ENCODE results near the gene SNX22.

Gene SNX22

DNA sequence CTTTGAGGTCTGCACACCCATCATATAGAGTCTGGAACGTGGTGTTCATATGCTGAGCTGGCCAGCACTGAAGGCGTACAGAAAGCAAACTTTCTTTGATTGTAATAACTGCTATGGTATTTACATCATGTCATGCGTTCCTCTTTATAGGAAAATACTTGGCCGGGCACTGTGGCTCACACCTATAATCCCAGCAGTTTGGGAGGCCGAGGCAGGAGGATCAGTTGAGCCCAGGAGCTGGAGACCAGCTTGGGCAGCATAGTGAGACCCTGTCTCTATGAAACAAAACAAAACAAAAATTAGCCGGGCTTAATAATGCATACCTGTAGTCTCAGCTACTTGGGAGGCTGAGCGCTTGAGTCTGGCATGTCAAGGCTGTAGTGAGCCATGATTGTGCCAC, 3.4 kb upstream of the SNX22 start:
- H3K4me3 ChIP-seq (ENCODE audit: low read depth in 1 of 2, low read length in 1 of 2), result no peak overlapping the region
- no peaks in the 10 kb centered on the region for H3K9me3 ChIP-seq
- TF ChIP-seq, protein P1, sequence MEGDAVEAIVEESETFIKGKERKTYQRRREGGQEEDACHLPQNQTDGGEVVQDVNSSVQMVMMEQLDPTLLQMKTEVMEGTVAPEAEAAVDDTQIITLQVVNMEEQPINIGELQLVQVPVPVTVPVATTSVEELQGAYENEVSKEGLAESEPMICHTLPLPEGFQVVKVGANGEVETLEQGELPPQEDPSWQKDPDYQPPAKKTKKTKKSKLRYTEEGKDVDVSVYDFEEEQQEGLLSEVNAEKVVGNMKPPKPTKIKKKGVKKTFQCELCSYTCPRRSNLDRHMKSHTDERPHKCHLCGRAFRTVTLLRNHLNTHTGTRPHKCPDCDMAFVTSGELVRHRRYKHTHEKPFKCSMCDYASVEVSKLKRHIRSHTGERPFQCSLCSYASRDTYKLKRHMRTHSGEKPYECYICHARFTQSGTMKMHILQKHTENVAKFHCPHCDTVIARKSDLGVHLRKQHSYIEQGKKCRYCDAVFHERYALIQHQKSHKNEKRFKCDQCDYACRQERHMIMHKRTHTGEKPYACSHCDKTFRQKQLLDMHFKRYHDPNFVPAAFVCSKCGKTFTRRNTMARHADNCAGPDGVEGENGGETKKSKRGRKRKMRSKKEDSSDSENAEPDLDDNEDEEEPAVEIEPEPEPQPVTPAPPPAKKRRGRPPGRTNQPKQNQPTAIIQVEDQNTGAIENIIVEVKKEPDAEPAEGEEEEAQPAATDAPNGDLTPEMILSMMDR (IDR thresholded peaks at IDR 0.05), result no peak
- peaks cover 40% of the 10 kb centered on the region for H3K36me3 ChIP-seq
- peaks cover 49% of the 10 kb centered on the region for H3K27me3 ChIP-seq
- no peak overlapping the region for H3K27ac ChIP-seq
- H3K4me1 ChIP-seq (ENCODE audit: control insufficient read depth in 1 of 2, insufficient read depth in 1 of 2, low read depth in 1 of 2, low read length in 1 of 2), result peaks cover 22 to 24% of the 10 kb centered on the region in 2 experiments

DNA sequence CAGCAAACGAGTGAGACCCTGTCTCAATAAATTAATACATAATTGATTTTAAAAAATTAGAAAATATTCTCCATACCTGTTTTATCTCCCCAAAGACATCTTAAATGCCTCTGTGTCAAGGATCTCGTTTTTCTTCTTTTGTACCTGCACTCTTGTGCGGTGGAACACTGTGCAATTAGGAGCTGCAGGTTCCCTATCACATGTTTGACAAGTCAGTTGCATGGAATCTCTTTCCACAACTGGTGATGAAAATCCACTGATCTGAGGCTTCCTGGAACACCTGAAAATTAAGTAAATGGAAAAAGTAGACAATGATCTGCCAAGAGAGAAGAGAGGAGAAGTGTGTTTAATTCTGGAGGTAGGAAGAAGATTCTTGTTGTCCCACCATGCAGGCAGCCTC, 3.0 kb upstream of the SNX22 start:
- H3K27ac ChIP-seq, result no peak overlapping the region
- H3K36me3 ChIP-seq, result peaks cover 36% of the 10 kb centered on the region
- no peaks in the 10 kb centered on the region for H3K9me3 ChIP-seq
- TF ChIP-seq, protein P1 (IDR thresholded peaks at IDR 0.05), result no peak
- H3K27me3 ChIP-seq, result peaks cover 53% of the 10 kb centered on the region
- no peak overlapping the region for H3K4me3 ChIP-seq (ENCODE audit: low read depth in 1 of 2, low read length in 1 of 2)
- H3K4me1 ChIP-seq (ENCODE audit: control insufficient read depth in 1 of 2, insufficient read depth in 1 of 2, low read depth in 1 of 2, low read length in 1 of 2), result peaks cover 27 to 28% of the 10 kb centered on the region in 2 experiments

DNA sequence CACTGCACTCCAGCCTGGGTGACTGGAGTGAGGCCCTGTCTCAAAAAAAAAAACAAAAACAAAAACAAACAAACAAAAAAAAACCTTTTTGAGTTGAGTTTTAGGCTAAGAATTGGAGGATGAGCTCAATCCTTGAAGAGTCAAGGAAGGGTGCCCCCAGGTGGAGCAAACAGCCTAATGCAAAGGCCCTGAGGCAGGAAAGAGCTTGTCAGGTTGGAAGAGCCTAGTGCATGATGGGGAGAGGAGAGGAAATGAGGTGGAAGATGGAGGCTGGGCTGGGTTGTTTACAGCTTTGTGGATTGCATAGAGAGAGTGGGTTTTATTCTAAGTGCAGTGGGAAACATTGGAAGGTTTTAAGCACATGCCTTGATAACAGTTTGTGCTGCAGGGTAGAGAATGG, 2.1 kb upstream of the SNX22 start:
- TF ChIP-seq, protein P1 (IDR thresholded peaks at IDR 0.05), result no peak
- H3K9me3 ChIP-seq, result no peaks in the 10 kb centered on the region
- peaks cover 53% of the 10 kb centered on the region for H3K27me3 ChIP-seq
- H3K4me3 ChIP-seq (ENCODE audit: low read depth in 1 of 2, low read length in 1 of 2), result no peak overlapping the region
- H3K4me1 ChIP-seq (ENCODE audit: control insufficient read depth in 1 of 2, insufficient read depth in 1 of 2, low read depth in 1 of 2, low read length in 1 of 2), result peaks cover 29% of the 10 kb centered on the region in 2 experiments
- H3K27ac ChIP-seq, result no peak overlapping the region
- H3K36me3 ChIP-seq, result peaks cover 36% of the 10 kb centered on the region

DNA sequence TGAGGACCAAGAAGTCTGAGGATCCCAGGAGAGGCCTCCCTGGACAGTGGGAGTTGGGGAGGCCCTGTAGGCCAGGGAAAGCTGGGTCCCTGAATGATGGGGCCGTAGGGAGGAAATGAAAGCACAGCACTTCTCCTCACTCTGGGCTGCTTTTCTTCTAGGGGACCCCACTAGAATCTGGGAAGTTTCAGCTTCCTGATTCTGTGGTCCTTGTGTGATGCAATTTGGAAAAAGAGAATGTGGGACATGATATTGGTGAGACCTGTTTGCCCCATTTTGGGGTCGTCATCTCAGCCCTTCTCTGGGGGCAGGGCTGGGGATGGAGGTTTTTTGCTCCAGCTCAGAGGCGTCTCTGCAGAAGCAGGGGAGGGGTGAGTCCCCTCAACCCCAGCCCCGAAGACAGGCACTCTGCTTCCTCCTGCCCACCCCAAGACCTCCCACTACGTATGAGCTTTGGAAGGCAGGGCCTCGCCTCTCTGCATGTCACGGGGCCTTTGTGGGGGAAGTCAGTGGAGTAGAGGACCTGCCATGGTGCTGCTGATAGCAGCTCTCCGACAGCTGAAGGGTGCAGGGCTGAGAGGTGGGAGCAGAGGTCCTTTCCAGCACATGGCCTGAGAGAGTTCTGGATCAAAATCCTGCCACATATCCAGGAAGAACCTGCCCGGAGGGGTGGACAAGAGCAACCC, 1.5 kb upstream of the SNX22 start:
- Histone ChIP-seq H3K9me3 (no peaks in the 10 kb centered on the region), H3K27ac (no peak overlapping the region), H3K27me3 (peaks cover 53% of the 10 kb centered on the region), H3K4me1 (ENCODE audit: control insufficient read depth in 1 of 2, insufficient read depth in 1 of 2, low read depth in 1 of 2, low read length in 1 of 2) (peaks cover 29% of the 10 kb centered on the region in 2 experiments), H3K4me3 (ENCODE audit: low read depth in 1 of 2, low read length in 1 of 2) (no peak overlapping the region), H3K36me3 (peaks cover 35% of the 10 kb centered on the region)
- TF ChIP-seq, protein P1 (IDR thresholded peaks at IDR 0.05), result no peak

DNA sequence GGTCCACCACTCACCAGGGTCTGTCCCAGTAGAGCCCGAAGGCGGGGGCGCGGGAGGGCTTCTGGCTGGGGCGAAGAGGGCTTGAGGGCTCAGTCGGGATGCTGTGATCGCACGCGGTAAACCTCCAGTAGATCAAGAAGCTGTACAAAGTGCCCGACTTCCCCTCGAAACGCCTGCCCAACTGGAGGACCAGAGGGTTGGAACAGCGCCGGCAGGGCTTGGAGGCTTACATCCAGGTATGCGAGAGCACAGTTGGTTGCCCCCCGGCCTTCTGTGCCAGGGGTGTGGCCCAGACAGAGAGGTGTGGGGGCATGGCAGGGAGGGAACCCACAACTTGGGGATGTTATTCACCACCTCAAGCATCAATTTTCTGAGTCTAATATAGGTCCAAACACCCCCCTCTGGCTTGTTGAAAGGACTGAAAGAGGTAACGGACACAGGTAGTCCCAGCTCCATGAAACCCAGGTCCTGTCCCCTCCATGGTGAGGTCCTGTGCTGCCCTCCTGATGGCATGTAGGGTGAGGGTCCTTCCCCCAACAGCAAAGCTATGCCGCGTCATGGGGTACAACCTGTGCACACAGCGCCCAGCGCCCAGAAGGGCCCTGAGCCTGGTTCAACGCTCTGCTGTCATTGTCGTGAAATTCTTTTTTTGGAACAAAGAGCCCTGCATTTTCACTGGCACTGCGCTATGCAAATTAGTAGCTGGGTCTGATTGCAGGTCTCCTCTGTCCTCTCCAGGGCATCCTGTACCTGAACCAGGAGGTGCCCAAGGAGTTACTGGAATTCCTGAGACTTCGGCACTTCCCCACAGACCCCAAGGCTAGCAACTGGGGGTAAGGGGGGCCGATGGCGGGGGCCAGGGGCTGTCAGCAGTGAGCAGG, 1.2 kb downstream of the SNX22 start:
- Histone ChIP-seq H3K9me3 (no peaks in the 10 kb centered on the region), H3K27ac (no peak overlapping the region), H3K36me3 (peaks cover 40% of the 10 kb centered on the region), H3K27me3 (peaks cover 53% of the 10 kb centered on the region), H3K4me1 (ENCODE audit: control insufficient read depth in 1 of 2, insufficient read depth in 1 of 2, low read depth in 1 of 2, low read length in 1 of 2) (peaks cover 29% of the 10 kb centered on the region in 2 experiments), H3K4me3 (ENCODE audit: low read depth in 1 of 2, low read length in 1 of 2) (peak overlapping the region in 1 of 2 experiments; percentile 59)
- TF ChIP-seq, protein P1 (IDR thresholded peaks at IDR 0.05), result no peak

Data from neutrophil (primary cell).